Neuronal stem cell (in vitro differentiated cells): ENCODE results near the gene SLC39A11.
"Not testable (repeated sequence)": the region's sequence is repeated elsewhere in the genome, so short reads cannot be mapped to it uniquely, and the experiment has no call there.

Source experiments
- DNase-seq: peaks from one replicate; pipeline ENCODE4 v3.0.0-alpha.2; 2013; ENCODE audit warnings: low spot score
- H2AFZ ChIP-seq: one replicate; pipeline ENCODE4 v1.6.1; 2013; ENCODE audit warnings: mild to moderate bottlenecking, low read length, inconsistent platforms
- H2AK5ac ChIP-seq: 2 replicates; pipeline ENCODE4 v1.6.1; 2013; ENCODE audit warnings: low read depth, mild to moderate bottlenecking, inconsistent platforms, low read length, moderate library complexity, mixed read lengths
- H2BK120ac ChIP-seq: 2 replicates; pipeline ENCODE4 v1.6.1; 2013; ENCODE audit warnings: low read depth, mild to moderate bottlenecking, inconsistent platforms, low read length, moderate library complexity, mixed read lengths
- H2BK12ac ChIP-seq: one replicate; pipeline ENCODE4 v1.6.1; 2013; ENCODE audit warnings: low read length, inconsistent platforms
- H2BK15ac ChIP-seq: 2 replicates; pipeline ENCODE4 v1.6.1; 2013; ENCODE audit warnings: mild to moderate bottlenecking, low read length, inconsistent platforms, mixed read lengths
- H2BK5ac ChIP-seq: one replicate; pipeline ENCODE4 v1.6.1; 2013; ENCODE audit warnings: inconsistent platforms, mild to moderate bottlenecking, low read length, moderate library complexity
- H3K14ac ChIP-seq: one replicate; pipeline ENCODE4 v1.6.1; 2013; ENCODE audit warnings: low read length, inconsistent platforms
- H3K18ac ChIP-seq: 2 replicates; pipeline ENCODE4 v1.6.1; 2013; ENCODE audit warnings: low read length, inconsistent platforms
- H3K23ac ChIP-seq: 2 replicates; pipeline ENCODE4 v1.6.1; 2013; ENCODE audit warnings: low read depth, mild to moderate bottlenecking, mixed read lengths, low read length, inconsistent platforms; ENCODE audit not compliant: poor library complexity
- H3K27ac ChIP-seq: replicated peaks from 3 replicates; pipeline ENCODE4 v1.5.1; 2013; ENCODE audit warnings: low read length, inconsistent platforms
- H3K27me3 ChIP-seq, 3 experiments: 2 replicates each; pipeline ENCODE4 v1.6.1; 2013; ENCODE audit warnings: low read length in 3 of 3, mild to moderate bottlenecking in 2 of 3, inconsistent platforms in 1 of 3, low read depth in 1 of 3, mixed read lengths in 1 of 3, moderate library complexity in 1 of 3; ENCODE audit not compliant: control insufficient read depth in 3 of 3, insufficient read depth in 3 of 3
- H3K36me3 ChIP-seq, 2 donors: replicated peaks in 1 of 2; 2 replicates each; pipeline ENCODE4 v1.6.1; 2013; ENCODE audit warnings: low read length in 2 of 2; ENCODE audit not compliant: control insufficient read depth in 2 of 2, insufficient read depth in 2 of 2
- H3K4ac ChIP-seq: 2 replicates; pipeline ENCODE4 v1.6.1; 2013; ENCODE audit warnings: inconsistent platforms, mild to moderate bottlenecking, low read length, moderate library complexity
- H3K4me1 ChIP-seq, 2 donors: 1 replicate in 1 of 2; 2 replicates in 1 of 2; pipeline ENCODE4 v1.6.1; 2013; ENCODE audit warnings: low read length in 2 of 2, low read depth in 1 of 2; ENCODE audit not compliant: control insufficient read depth in 2 of 2, insufficient read depth in 1 of 2
- H3K4me2 ChIP-seq: one replicate; pipeline ENCODE4 v1.6.1; 2013; ENCODE audit warnings: mild to moderate bottlenecking, low read length, inconsistent platforms; ENCODE audit not compliant: insufficient read depth, poor library complexity, severe bottlenecking
- H3K4me3 ChIP-seq, 2 donors: 2 replicates each; pipeline ENCODE4 v1.5.1; 2013; ENCODE audit warnings: low read length in 2 of 2, mild to moderate bottlenecking in 2 of 2, inconsistent platforms in 1 of 2, moderate library complexity in 1 of 2
- H3K79me1 ChIP-seq: one replicate; pipeline ENCODE4 v1.6.1; 2013; ENCODE audit warnings: low read depth, mild to moderate bottlenecking, inconsistent platforms, low read length, moderate library complexity
- H3K9ac ChIP-seq: one replicate; pipeline ENCODE4 v1.6.1; 2013; ENCODE audit warnings: mild to moderate bottlenecking, low read depth, low read length, inconsistent platforms; ENCODE audit not compliant: poor library complexity
- H3K9me3 ChIP-seq, 2 donors: replicated peaks in 1 of 2; 2 replicates each; pipeline versions ENCODE3 to v1.6.1; 2013; ENCODE audit warnings: low read length in 2 of 2, mild to moderate bottlenecking in 2 of 2, inconsistent platforms in 1 of 2, low read depth in 1 of 2, mixed read lengths in 1 of 2, moderate library complexity in 1 of 2; ENCODE audit not compliant: control insufficient read depth in 2 of 2, insufficient read depth in 1 of 2
- H4K8ac ChIP-seq: one replicate; pipeline ENCODE4 v1.6.1; 2013; ENCODE audit warnings: low read depth, mild to moderate bottlenecking, inconsistent platforms, low read length, moderate library complexity
- H4K91ac ChIP-seq: one replicate; pipeline ENCODE4 v1.6.1; 2013; ENCODE audit warnings: low read length, low read depth, mild to moderate bottlenecking, inconsistent platforms; ENCODE audit not compliant: poor library complexity
- WGBS, 2 donors: extraction: QIAGEN DNeasy Blood & Tissue Kit; methylation state at CpG; one replicate each; pipeline ENCODE4 v1.1.7; 2013; ENCODE audit warnings: missing lambda C conversion rate in 2 of 2, mixed read lengths in 1 of 2; ENCODE audit not compliant: insufficient read length in 2 of 2, insufficient replicate concordance in 1 of 2; ENCODE audit errors: extremely low coverage in 2 of 2; 5-methylcytosine and 5-hydroxymethylcytosine counted together

Gene SLC39A11

DNA sequence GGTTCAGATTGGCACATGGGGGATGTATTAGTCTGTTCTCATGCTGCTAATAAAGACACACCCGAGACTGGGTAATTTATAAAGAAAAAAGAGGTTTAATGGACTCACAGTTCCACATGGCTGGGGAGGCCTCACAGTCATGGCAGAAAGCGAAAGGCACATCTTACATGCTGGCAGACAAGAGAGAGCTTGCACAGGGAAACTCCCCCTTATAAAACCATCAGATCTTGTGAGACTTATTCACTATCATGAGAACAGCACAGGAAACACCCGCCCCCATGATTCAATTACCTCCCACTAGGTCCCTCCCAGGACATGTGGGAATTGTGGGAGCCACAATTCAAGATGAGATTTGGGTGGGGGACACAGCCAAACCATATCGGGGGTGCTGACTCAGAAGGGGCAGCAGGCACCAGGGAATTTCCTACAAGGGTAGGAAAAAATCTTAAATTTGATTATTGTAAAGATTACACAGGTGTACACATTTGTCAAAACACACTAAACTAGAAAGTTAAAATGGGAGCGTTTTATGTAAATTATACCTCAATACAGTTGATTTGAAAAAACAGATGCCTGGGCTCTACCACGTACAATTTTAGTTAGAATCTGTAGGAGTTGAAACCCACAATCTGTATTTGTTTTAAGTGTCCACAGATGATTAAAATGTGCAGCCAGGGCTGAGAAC is 99.6 kb downstream of the SLC39A11 start:
- not testable (repeated sequence) for DNase-seq, H2AFZ ChIP-seq, H3K27ac ChIP-seq, H4K8ac ChIP-seq, H3K4me1 ChIP-seq, H3K14ac ChIP-seq, H2BK5ac ChIP-seq, H3K9ac ChIP-seq, H4K91ac ChIP-seq, H3K79me1 ChIP-seq, H3K23ac ChIP-seq, H3K4ac ChIP-seq, H2BK120ac ChIP-seq, H3K9me3 ChIP-seq, H2AK5ac ChIP-seq, H3K4me2 ChIP-seq, H2BK12ac ChIP-seq, H2BK15ac ChIP-seq, H3K27me3 ChIP-seq, H3K36me3 ChIP-seq, H3K4me3 ChIP-seq, H3K18ac ChIP-seq
- no CpG with 5 or more reads among the region's 6 CpGs for WGBS, 2 donors

GRCh38 chr17:72991651-72992050 is 100.8 kb downstream of the SLC39A11 start:
- Histone ChIP-seq H3K18ac (no peak overlapping the region), H3K9me3 (peaks cover 0 to 3% of the 10 kb centered on the region in 2 donors), H3K14ac (no peak overlapping the region), H3K9ac (no peak overlapping the region), H4K91ac (no peak overlapping the region), H3K79me1 (no peaks in the 10 kb centered on the region), H3K27me3 (no peaks in the 10 kb centered on the region), H2BK12ac (no peak overlapping the region), H4K8ac (no peak overlapping the region), H3K4ac (no peak overlapping the region), H2BK120ac (no peak overlapping the region), H3K4me2 (no peak overlapping the region), H2AFZ (no peak overlapping the region), H3K4me1 (no peaks in the 10 kb centered on the region), H2BK15ac (no peak overlapping the region), H3K23ac (no peak overlapping the region), H3K36me3 (no peaks in the 10 kb centered on the region), H2BK5ac (no peak overlapping the region), H2AK5ac (no peak overlapping the region), H3K27ac (no peak overlapping the region), H3K4me3 (no peak overlapping the region)
- no CpG with 5 or more reads among the region's 2 CpGs for WGBS, 2 donors
- no peak for DNase-seq

DNA sequence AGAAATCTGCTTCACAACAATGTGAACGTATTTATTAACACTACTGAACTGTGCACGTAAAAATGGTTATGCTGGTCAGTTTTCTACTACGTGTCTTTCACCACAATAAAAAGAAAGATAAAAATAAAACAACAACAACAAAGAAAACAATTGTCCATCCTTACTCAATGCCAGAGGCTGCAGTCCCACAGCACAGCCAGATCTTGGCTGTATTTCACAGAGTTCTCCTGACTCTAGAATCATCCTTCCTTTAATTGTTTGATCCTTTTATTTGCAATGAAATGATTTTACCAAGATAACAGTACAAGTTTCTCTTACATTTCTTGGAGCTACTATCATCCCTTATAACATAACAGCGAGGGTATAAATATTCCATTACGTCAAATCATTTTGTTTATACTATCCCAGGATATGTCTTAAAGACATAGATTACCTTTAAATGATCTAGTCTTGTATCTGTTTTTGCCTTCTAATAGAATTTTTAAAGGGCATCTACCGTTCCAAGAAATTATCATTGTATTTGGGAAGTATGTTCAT is 103.3 kb downstream of the SLC39A11 start:
- no peak overlapping the region for H3K27ac ChIP-seq
- H2AFZ ChIP-seq = no peak overlapping the region
- no peak overlapping the region for H2BK120ac ChIP-seq
- H3K23ac ChIP-seq = no peak overlapping the region
- H2AK5ac ChIP-seq = no peak overlapping the region
- no peaks in the 10 kb centered on the region for H3K27me3 ChIP-seq
- no peak overlapping the region for H3K18ac ChIP-seq
- peaks cover 0 to 4% of the 10 kb centered on the region in 2 donors for H3K9me3 ChIP-seq
- no peak overlapping the region for H2BK12ac ChIP-seq
- no peaks in the 10 kb centered on the region for H3K36me3 ChIP-seq
- no peak overlapping the region for H4K8ac ChIP-seq
- H2BK15ac ChIP-seq = no peak overlapping the region
- H2BK5ac ChIP-seq = no peak overlapping the region
- WGBS, 2 donors = no CpG with 5 or more reads among the region's 6 CpGs
- no peak overlapping the region for H3K14ac ChIP-seq
- no peak overlapping the region for H3K4ac ChIP-seq
- no peak overlapping the region for H3K4me2 ChIP-seq
- H3K9ac ChIP-seq = no peak overlapping the region
- no peaks in the 10 kb centered on the region for H3K79me1 ChIP-seq
- peaks cover 0 to 3% of the 10 kb centered on the region in 2 donors for H3K4me1 ChIP-seq
- H3K4me3 ChIP-seq = no peak overlapping the region
- no peak overlapping the region for H4K91ac ChIP-seq
- no peak for DNase-seq

DNA sequence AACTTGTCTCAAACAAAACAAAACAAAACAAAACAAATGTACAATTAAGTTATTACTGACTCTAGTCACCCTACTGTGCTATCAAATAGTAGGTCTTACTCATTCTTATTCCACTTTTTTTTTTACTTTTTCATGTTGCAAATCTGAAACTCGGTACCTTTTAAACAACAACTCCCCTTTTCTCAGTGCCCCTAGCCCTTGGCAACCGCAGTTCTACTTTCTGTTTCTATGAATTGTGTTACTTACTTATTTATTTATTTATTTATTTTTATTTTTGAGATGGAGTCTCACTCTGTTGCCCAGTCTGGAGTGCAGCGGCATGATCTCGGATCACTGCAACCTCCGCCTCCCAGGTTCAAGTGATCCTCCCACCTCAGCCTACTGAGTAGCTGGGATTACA is 104.0 kb downstream of the SLC39A11 start:
- no peak overlapping the region for H3K18ac ChIP-seq
- no peak overlapping the region for H3K4me2 ChIP-seq
- no peak overlapping the region for H3K4me3 ChIP-seq
- no peak overlapping the region for H3K9ac ChIP-seq
- no peaks in the 10 kb centered on the region for H3K79me1 ChIP-seq
- no peak overlapping the region for H2BK5ac ChIP-seq
- H4K91ac ChIP-seq = no peak overlapping the region
- H4K8ac ChIP-seq = no peak overlapping the region
- no peak overlapping the region for H3K14ac ChIP-seq
- H2BK120ac ChIP-seq = no peak overlapping the region
- no peak overlapping the region for H2BK12ac ChIP-seq
- peaks cover 0 to 4% of the 10 kb centered on the region in 2 donors for H3K9me3 ChIP-seq
- H2BK15ac ChIP-seq = no peak overlapping the region
- H3K36me3 ChIP-seq = no peaks in the 10 kb centered on the region
- no CpG with 5 or more reads among the region's 5 CpGs for WGBS, 2 donors
- no peak overlapping the region for H2AK5ac ChIP-seq
- peaks cover 0 to 3% of the 10 kb centered on the region in 2 donors for H3K4me1 ChIP-seq
- no peak for DNase-seq
- no peak overlapping the region for H3K23ac ChIP-seq
- H3K27ac ChIP-seq = no peak overlapping the region
- H2AFZ ChIP-seq = no peak overlapping the region
- no peaks in the 10 kb centered on the region for H3K27me3 ChIP-seq
- H3K4ac ChIP-seq = no peak overlapping the region
